GM12872 (cell line): ENCODE data around the gene CREB5.

Source experiments
- CTCF ChIP-seq: IDR thresholded peaks from 3 replicates; pipeline ENCODE4 v1.5.1; 2011; ENCODE audit warnings: low read depth, mild to moderate bottlenecking, low read length, moderate library complexity; ENCODE audit not compliant: insufficient read depth

The CREB5 gene

GRCh38 chr7:28748346-28748745, 336.0 kb downstream of the CREB5 start:
- no peak for TF ChIP-seq CTCF

- no peak for TF ChIP-seq CTCF
Observed at GRCh38 chr7:28748933-28749584, 336.7 kb downstream of the CREB5 start.

DNA sequence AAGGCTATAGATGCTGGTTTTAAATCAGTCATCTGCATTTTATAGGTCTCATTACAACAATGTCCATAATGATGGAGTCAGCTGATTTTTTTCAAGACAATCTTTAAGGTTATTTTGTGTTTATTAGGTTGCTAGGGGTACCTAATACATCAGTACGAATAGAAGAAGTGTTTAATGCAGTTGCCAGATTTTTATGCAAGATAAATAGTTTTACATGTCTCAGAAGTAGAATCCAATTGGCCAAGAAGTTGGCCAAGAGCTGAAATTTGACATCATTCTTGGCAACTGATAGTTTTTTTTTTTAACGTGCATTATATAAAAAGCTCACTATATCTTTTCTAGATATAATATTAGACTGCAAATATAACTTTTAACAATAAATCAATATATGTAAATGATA, 337.3 kb downstream of the CREB5 start:
- no peak for TF ChIP-seq CTCF

DNA sequence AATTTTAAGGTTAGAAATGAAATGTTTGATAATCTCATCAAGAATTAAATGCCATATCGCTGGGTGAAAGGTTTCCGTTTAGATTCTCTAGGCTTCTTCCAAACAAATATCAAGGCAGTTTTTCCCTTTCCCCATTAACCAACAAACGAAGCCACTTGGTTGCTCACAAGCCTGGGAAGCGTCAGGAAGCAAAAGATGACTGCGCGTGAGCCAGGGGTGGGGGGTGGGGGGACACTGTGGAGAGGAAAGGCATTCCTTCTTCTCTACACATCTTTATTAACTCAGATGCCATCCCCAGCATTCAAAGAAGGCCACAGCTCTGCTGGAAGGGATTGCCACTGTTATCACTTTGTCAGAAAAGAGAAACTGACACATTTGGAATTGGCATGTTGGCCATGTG, 338.7 kb downstream of the CREB5 start:
- no peak for TF ChIP-seq CTCF

GRCh38 chr7:28753613-28754012, 341.3 kb downstream of the CREB5 start:
- no peak for TF ChIP-seq CTCF

DNA sequence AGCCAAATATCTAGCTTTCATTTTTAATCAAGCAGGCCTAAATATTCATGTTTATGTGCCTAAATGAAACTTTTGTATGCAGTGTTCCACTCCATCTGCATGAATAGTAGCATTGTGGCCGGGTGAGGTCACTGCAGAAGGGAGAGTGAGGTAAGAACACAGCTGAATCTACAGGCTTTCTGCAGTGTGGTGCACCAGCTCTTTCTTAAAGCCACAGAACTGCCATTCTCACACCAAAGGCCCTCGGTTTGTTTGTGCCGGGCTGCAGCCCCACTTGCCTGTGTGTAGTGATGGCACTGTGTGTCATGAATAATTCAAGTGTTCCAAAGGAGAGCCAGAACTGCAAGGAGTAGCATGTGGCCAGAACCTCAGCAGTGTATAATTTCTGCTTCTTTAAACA, 341.7 kb downstream of the CREB5 start:
- 0 out of 3 replicates have a peak, but pooled peaks have one; percentile 14 for TF ChIP-seq CTCF

DNA sequence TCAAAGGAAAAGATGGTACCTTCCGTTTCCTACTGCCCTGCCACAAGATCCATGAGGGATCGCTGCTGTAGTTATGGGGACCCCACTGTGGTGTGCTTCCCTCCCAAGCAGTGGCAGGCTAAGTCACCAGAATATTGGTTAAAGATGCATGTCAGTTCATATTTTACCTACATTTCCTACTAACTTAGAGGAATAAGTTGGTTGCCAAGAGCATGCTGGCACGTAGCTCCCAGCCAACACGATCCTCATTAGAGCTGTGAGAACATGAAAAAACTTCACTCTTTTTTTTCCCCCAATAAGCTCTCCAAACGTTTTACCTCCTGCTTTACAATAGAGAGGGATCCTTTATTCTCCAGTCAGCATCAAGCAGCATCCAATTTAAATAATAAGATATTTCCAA, 342.1 kb downstream of the CREB5 start:
- TF ChIP-seq CTCF: no peak
